Breast epithelium (tissue), 4 donors: Measurements from ENCODE around the gene SSRP1. TPM values are rescaled to one million over a fixed set of nuclear protein-coding genes. Genes with fewer than 3 reads are reported as not detected.

ENCODE experiments used
- DNase-seq, 2 donors: peaks; one replicate each; pipeline ENCODE4 v3.0.0-alpha.2; 2019; ENCODE audit warnings: low spot score in 2 of 2
- H3K27ac ChIP-seq, 2 donors: fragments of 200-600 bp; sonication (generic) in 1 of 2; one replicate each; pipeline ENCODE4 v1.5.1; 2016 to 2019; ENCODE audit warnings: mild to moderate bottlenecking in 1 of 2
- H3K27me3 ChIP-seq, 2 donors: fragments of 200-600 bp; sonication (generic) in 1 of 2; one replicate each; pipeline versions ENCODE4 v1.5.1 to v1.6.0; 2017 to 2019; ENCODE audit warnings: control low read depth in 1 of 2, mild to moderate bottlenecking in 1 of 2
- H3K36me3 ChIP-seq: fragments of 200-600 bp; one replicate; pipeline ENCODE4 v1.5.1; 2019
- H3K4me1 ChIP-seq, 2 donors: fragments of 200-600 bp; sonication (generic); one replicate each; pipeline ENCODE4 v1.5.1; 2016 to 2019; ENCODE audit warnings: control low read depth in 1 of 2
- H3K4me3 ChIP-seq, 3 donors: fragments of 200-600 bp; sonication (generic); 1 replicate in 2 of 3; 2 replicates in 1 of 3; pipeline ENCODE4 v1.5.1; 2016 to 2019; ENCODE audit warnings: mild to moderate bottlenecking in 3 of 3, moderate library complexity in 2 of 3
- H3K9me3 ChIP-seq, 2 donors: fragments of 200-600 bp; sonication (generic) in 1 of 2; one replicate each; pipeline ENCODE4 v1.5.1; 2016 to 2019; ENCODE audit warnings: control low read depth in 1 of 2
- POLR2A ChIP-seq: fragments of 450-650 bp; IDR thresholded peaks from one replicate; pipeline ENCODE4 v1.6.1; 2016; ENCODE audit warnings: antibody characterized with exemption, mild to moderate bottlenecking, moderate library complexity
- POLR2AphosphoS5 ChIP-seq, 3 donors: sonication (generic); formaldehyde crosslinking; IDR thresholded peaks; one replicate each; pipeline ENCODE4 v1.6.1; 2017; ENCODE audit warnings: antibody characterized with exemption in 3 of 3
- intact Hi-C: fragments of 100-400 bp; cut with DNase I; formaldehyde crosslinking; loops from one replicate; pipeline ENCODE4 v1.15.1; 2023; ENCODE audit warnings: low total_unique reads
- total RNA-seq, 3 donors: library from RNA; depleted of rRNA; stranded (reverse); fragments of >200 nt; gene quantifications; one replicate each; pipeline ENCODE4 v1.1.0, GENCODE V29; 2016
- TF ChIP-seq, protein P1 (sequence below), 3 donors: fragments of 450-650 bp; IDR thresholded peaks; one replicate each; pipeline ENCODE4 v1.5.1; 2016 to 2017; ENCODE audit warnings: antibody characterized with exemption in 3 of 3, mild to moderate bottlenecking in 3 of 3, moderate library complexity in 3 of 3

SSRP1 gene
- total RNA-seq, 3 donors from 2014 or later: 60.0 to 83.9 (median 76.5) TPM

DNA sequence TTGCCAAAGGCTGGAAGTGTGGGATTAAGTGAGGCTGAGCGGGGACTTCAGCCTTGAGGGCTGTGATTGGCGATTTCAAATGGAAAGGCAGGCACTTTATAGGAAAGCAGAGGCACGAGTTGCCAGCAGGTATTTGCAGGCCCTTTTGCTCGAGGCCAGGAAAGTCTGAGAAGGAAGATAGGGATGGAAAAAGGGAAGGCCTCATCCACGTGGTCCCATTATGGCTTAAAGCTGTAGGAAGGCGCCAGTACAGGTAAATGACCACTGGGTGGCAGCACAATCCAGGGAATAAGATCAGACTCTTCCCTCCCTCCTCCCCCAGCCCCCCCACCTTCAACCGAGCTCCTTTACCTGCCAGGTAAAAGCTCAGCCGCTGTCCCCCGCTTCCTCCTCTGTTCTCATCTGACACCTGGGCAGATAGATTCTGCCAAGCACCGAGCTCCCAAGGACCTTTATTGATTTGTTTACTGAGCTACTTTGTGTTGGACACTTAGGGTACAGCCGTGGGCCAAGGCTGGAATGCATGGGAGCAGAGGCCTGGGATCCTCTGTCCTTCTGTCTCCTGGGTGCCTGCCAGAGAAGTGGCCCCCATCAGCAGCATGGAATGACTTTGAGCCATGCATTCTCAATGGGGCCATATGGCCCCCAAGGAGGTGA is 10.0 kb upstream of the SSRP1 start:
- DNase-seq: peak; percentile 64 to 66

GRCh38 chr11:57344826-57345225 is 9.1 kb upstream of the SSRP1 start:
- Histone ChIP-seq H3K9me3 (no peaks in the 10 kb centered on the region), H3K4me1 (no peaks in the 10 kb centered on the region), H3K27me3 (no peaks in the 10 kb centered on the region), H3K4me3 (no peak overlapping the region), H3K36me3 (no peaks in the 10 kb centered on the region), H3K27ac (no peak overlapping the region)
- TF ChIP-seq, protein P1, sequence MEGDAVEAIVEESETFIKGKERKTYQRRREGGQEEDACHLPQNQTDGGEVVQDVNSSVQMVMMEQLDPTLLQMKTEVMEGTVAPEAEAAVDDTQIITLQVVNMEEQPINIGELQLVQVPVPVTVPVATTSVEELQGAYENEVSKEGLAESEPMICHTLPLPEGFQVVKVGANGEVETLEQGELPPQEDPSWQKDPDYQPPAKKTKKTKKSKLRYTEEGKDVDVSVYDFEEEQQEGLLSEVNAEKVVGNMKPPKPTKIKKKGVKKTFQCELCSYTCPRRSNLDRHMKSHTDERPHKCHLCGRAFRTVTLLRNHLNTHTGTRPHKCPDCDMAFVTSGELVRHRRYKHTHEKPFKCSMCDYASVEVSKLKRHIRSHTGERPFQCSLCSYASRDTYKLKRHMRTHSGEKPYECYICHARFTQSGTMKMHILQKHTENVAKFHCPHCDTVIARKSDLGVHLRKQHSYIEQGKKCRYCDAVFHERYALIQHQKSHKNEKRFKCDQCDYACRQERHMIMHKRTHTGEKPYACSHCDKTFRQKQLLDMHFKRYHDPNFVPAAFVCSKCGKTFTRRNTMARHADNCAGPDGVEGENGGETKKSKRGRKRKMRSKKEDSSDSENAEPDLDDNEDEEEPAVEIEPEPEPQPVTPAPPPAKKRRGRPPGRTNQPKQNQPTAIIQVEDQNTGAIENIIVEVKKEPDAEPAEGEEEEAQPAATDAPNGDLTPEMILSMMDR (IDR thresholded peaks at IDR 0.05): no peak
- TF ChIP-seq POLR2AphosphoS5 (IDR thresholded peaks at IDR 0.05) (no peak), POLR2A (no peak)
- DNase-seq: no peak
- intact Hi-C loops: loop anchor here (10.0 kb wide), 1 partner anchor 110 kb away; no protein-coding TSS in a partner anchor

More for the DNA sequence above, 10.0 kb upstream of the SSRP1 start:
- Histone ChIP-seq H3K4me3 (no peak overlapping the region), H3K9me3 (no peaks in the 10 kb centered on the region), H3K36me3 (no peaks in the 10 kb centered on the region), H3K27ac (no peak overlapping the region), H3K4me1 (no peaks in the 10 kb centered on the region), H3K27me3 (no peaks in the 10 kb centered on the region)
- intact Hi-C loops: loop anchor here (10.0 kb wide), 1 partner anchor 109 kb away; no protein-coding TSS in a partner anchor
- TF ChIP-seq POLR2AphosphoS5 (IDR thresholded peaks at IDR 0.05) (no peak), POLR2A (no peak)
- TF ChIP-seq, protein P1 (IDR thresholded peaks at IDR 0.05): peak; percentile 44 to 67 (median 45)

DNA sequence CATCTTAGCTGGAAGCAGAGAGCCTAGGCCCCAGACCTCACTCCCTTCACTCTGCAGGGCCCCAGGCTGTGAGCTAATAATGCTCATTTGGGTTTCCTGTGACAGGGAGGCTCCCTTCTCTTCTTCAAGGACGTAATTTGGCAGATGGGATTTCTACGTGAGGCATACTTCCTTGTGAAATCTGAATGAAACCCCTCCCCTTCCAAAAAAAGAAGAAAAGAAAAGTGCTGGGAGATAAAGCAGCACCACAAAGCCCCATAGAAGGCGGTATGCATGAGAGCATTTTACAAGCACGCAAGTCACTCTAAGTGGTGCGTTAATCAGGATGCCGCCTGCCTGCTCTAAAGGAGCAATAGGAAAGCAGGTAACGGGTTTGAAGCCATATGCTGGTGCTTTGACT is 8.1 kb upstream of the SSRP1 start:
- Histone ChIP-seq H3K4me1 (no peaks in the 10 kb centered on the region), H3K27me3 (no peaks in the 10 kb centered on the region), H3K9me3 (no peaks in the 10 kb centered on the region), H3K36me3 (no peaks in the 10 kb centered on the region), H3K4me3 (no peak overlapping the region), H3K27ac (no peak overlapping the region)
- intact Hi-C loops: loop anchor here (10.0 kb wide), 1 partner anchor 111 kb away; no protein-coding TSS in a partner anchor
- no peak for DNase-seq
- TF ChIP-seq POLR2A (no peak), POLR2AphosphoS5 (IDR thresholded peaks at IDR 0.05) (no peak)
- TF ChIP-seq, protein P1 (IDR thresholded peaks at IDR 0.05): no peak

- TF ChIP-seq POLR2AphosphoS5 (IDR thresholded peaks at IDR 0.05) (no peak), POLR2A (no peak)
- TF ChIP-seq, protein P1 (IDR thresholded peaks at IDR 0.05): no peak
- H3K4me3 ChIP-seq: no peak overlapping the region
- no peak overlapping the region for H3K27ac ChIP-seq
- no peaks in the 10 kb centered on the region for H3K27me3 ChIP-seq
- intact Hi-C loops: loop anchor here (10.0 kb wide), 1 partner anchor 112 kb away; no protein-coding TSS in a partner anchor
- no peaks in the 10 kb centered on the region for H3K9me3 ChIP-seq
- H3K4me1 ChIP-seq: no peaks in the 10 kb centered on the region
- no peak for DNase-seq
- no peaks in the 10 kb centered on the region for H3K36me3 ChIP-seq
These were observed 7.0 kb upstream of the SSRP1 start for GRCh38 chr11:57342702-57343101.

DNA sequence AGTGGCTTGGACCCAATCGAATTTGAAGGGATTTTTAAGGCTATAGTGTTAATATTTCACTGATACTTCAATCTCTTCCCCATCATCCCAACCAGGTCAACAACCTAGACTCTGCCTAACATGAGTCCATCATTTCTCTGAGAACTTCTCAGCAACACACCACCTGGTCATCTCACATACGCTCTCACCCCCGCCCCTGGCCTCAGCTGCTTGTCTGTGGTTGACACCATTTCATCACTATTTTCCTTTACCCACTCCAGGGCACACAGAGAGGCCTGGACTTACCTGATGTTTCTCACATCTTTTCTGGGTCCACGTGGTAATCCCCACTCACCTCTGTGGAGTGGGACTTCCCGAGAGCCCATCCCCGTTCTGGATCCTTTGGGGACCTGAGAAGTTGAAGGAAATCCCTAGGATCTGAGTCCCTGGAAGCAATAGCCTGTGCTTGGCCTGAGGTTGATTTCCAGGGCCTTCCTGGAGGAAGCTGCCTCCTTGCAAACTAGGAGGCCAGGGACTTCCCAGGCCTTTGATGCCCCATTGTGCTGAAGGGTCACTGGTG is 5.6 kb upstream of the SSRP1 start:
- Histone ChIP-seq H3K4me3 (no peak overlapping the region), H3K36me3 (no peaks in the 10 kb centered on the region), H3K27me3 (no peaks in the 10 kb centered on the region), H3K4me1 (no peaks in the 10 kb centered on the region), H3K9me3 (no peaks in the 10 kb centered on the region), H3K27ac (no peak overlapping the region)
- DNase-seq: no peak
- no peak for TF ChIP-seq POLR2A
- TF ChIP-seq, protein P1 (IDR thresholded peaks at IDR 0.05): no peak
- no peak for TF ChIP-seq POLR2AphosphoS5 (IDR thresholded peaks at IDR 0.05)
- intact Hi-C loops: loop anchor here (10.0 kb wide), 1 partner anchor 113 kb away; no protein-coding TSS in a partner anchor
